Activated CD4-positive, alpha-beta memory T cell treated with anti-CD3 and anti-CD28 coated beads for 36 hours (primary cell): ENCODE data around the gene ANKRD50. TPM values are rescaled to one million over a fixed set of nuclear protein-coding genes. Genes with fewer than 3 reads are reported as not detected.

Source experiments
- CTCF ChIA-PET: fragments of 350-600 bp; sonication (Branson Sonifier 250); formaldehyde crosslinking; loops from one replicate; lab custom pipeline; 2021; ENCODE audit warnings: antibody characterized with exemption, inconsistent platforms; lab: Charles Lee
- POLR2A ChIA-PET: fragments of 350-600 bp; sonication (Branson Sonifier 250); formaldehyde crosslinking; loops from one replicate; lab custom pipeline; 2021; ENCODE audit warnings: antibody characterized with exemption; lab: Charles Lee
- DNase-seq: peaks from one replicate; pipeline ENCODE4 v3.0.0-alpha.2; 2020
- H3K27ac Mint-ChIP-seq: one replicate; pipeline ENCODE4 v1.8.0; 2021; ENCODE audit warnings: mixed read lengths
- H3K27me3 Mint-ChIP-seq: one replicate; pipeline ENCODE4 v1.8.0; 2021; ENCODE audit warnings: mixed read lengths
- H3K36me3 Mint-ChIP-seq: one replicate; pipeline ENCODE4 v1.8.0; 2021; ENCODE audit warnings: mixed read lengths
- H3K4me1 Mint-ChIP-seq: one replicate; pipeline ENCODE4 v1.8.0; 2021; ENCODE audit warnings: low read depth, mixed read lengths
- H3K4me3 Mint-ChIP-seq: one replicate; pipeline ENCODE4 v1.8.0; 2021; ENCODE audit warnings: mild to moderate bottlenecking, mixed read lengths
- H3K9me3 Mint-ChIP-seq: one replicate; pipeline ENCODE4 v1.8.0; 2021; ENCODE audit warnings: mixed read lengths
- intact Hi-C: fragments of 100-400 bp; cut with micrococcal nuclease; formaldehyde crosslinking; loops from one replicate; pipeline ENCODE4 v1.15.1; 2023
- total RNA-seq, 2 experiments: library from RNA; stranded (reverse); gene quantifications; one replicate each; pipeline ENCODE4 v1.2.3, GENCODE V29; 2021

The ANKRD50 gene
- total RNA-seq, 2 experiments from 2014 or later = 0.36 to 0.43 TPM

- Mint-ChIP-seq H3K9me3 (no peaks in the 10 kb centered on the region), H3K36me3 (no peaks in the 10 kb centered on the region), H3K4me3 (no peak overlapping the region), H3K27ac (no peak overlapping the region), H3K4me1 (no peaks in the 10 kb centered on the region), H3K27me3 (peaks cover 2% of the 10 kb centered on the region)
- no peak for DNase-seq
- intact Hi-C loops = no loop called here
- POLR2A ChIA-PET = no interaction called here
- CTCF ChIA-PET = no interaction called here
Measured at GRCh38 chr4:124642846-124643245, 69.7 kb downstream of the ANKRD50 start.

GRCh38 chr4:124641715-124642381, 70.7 kb downstream of the ANKRD50 start:
- no peak for DNase-seq
- H3K4me1 Mint-ChIP-seq = no peaks in the 10 kb centered on the region
- no peaks in the 10 kb centered on the region for H3K36me3 Mint-ChIP-seq
- no peak overlapping the region for H3K4me3 Mint-ChIP-seq
- ChIA-PET CTCF (no interaction called here), POLR2A (no interaction called here)
- no peaks in the 10 kb centered on the region for H3K9me3 Mint-ChIP-seq
- H3K27me3 Mint-ChIP-seq = peaks cover 2% of the 10 kb centered on the region
- intact Hi-C loops = no loop called here
- H3K27ac Mint-ChIP-seq = no peak overlapping the region

- Mint-ChIP-seq H3K9me3 (no peaks in the 10 kb centered on the region), H3K27me3 (peaks cover 2% of the 10 kb centered on the region), H3K4me1 (no peaks in the 10 kb centered on the region), H3K36me3 (no peaks in the 10 kb centered on the region), H3K27ac (no peak overlapping the region), H3K4me3 (no peak overlapping the region)
- no peak for DNase-seq
- ChIA-PET CTCF (no interaction called here), POLR2A (no interaction called here)
- intact Hi-C loops = no loop called here
Measured at GRCh38 chr4:124640022-124640730, 72.4 kb downstream of the ANKRD50 start.

- POLR2A ChIA-PET = no interaction called here
- Mint-ChIP-seq H3K4me1 (no peaks in the 10 kb centered on the region), H3K4me3 (no peak overlapping the region), H3K27ac (no peak overlapping the region), H3K27me3 (no peaks in the 10 kb centered on the region), H3K36me3 (no peaks in the 10 kb centered on the region), H3K9me3 (no peaks in the 10 kb centered on the region)
- CTCF ChIA-PET = no interaction called here
- DNase-seq = no peak
- intact Hi-C loops = no loop called here
Measured at GRCh38 chr4:124637321-124637720, 75.2 kb downstream of the ANKRD50 start.

GRCh38 chr4:124636788-124637187, 75.7 kb downstream of the ANKRD50 start:
- H3K4me3 Mint-ChIP-seq = no peak overlapping the region
- CTCF ChIA-PET = no interaction called here
- no peak for DNase-seq
- intact Hi-C loops = no loop called here
- H3K4me1 Mint-ChIP-seq = no peaks in the 10 kb centered on the region
- H3K36me3 Mint-ChIP-seq = no peaks in the 10 kb centered on the region
- peaks cover 2% of the 10 kb centered on the region for H3K9me3 Mint-ChIP-seq
- H3K27me3 Mint-ChIP-seq = no peaks in the 10 kb centered on the region
- no peak overlapping the region for H3K27ac Mint-ChIP-seq
- POLR2A ChIA-PET = no interaction called here

- no peak for DNase-seq
- Mint-ChIP-seq H3K4me3 (no peak overlapping the region), H3K9me3 (peaks cover 2% of the 10 kb centered on the region), H3K27ac (no peak overlapping the region), H3K36me3 (no peaks in the 10 kb centered on the region), H3K27me3 (no peaks in the 10 kb centered on the region), H3K4me1 (peaks cover 2% of the 10 kb centered on the region)
- ChIA-PET POLR2A (no interaction called here), CTCF (no interaction called here)
- intact Hi-C loops = no loop called here
Measured at GRCh38 chr4:124635331-124635730, 77.2 kb downstream of the ANKRD50 start.

- H3K4me1 Mint-ChIP-seq = peaks cover 2% of the 10 kb centered on the region
- ChIA-PET POLR2A (no interaction called here), CTCF (no interaction called here)
Measured at GRCh38 chr4:124633285-124633941, 79.1 kb downstream of the ANKRD50 start.

GRCh38 chr4:124632439-124632838, 80.1 kb downstream of the ANKRD50 start:
- ChIA-PET POLR2A (no interaction called here), CTCF (no interaction called here)
- no peak overlapping the region for H3K27ac Mint-ChIP-seq
- no peak overlapping the region for H3K4me3 Mint-ChIP-seq
- H3K4me1 Mint-ChIP-seq = peaks cover 2% of the 10 kb centered on the region
- H3K9me3 Mint-ChIP-seq = peaks cover 2% of the 10 kb centered on the region
- intact Hi-C loops = no loop called here
- DNase-seq = no peak
- H3K36me3 Mint-ChIP-seq = no peaks in the 10 kb centered on the region
- no peaks in the 10 kb centered on the region for H3K27me3 Mint-ChIP-seq

More at GRCh38 chr4:124633285-124633941, 79.1 kb downstream of the ANKRD50 start:
- intact Hi-C loops = no loop called here
- DNase-seq = no peak
- H3K4me3 Mint-ChIP-seq = no peak overlapping the region
- H3K9me3 Mint-ChIP-seq = peaks cover 2% of the 10 kb centered on the region
- H3K27me3 Mint-ChIP-seq = no peaks in the 10 kb centered on the region
- no peaks in the 10 kb centered on the region for H3K36me3 Mint-ChIP-seq
- no peak overlapping the region for H3K27ac Mint-ChIP-seq

GRCh38 chr4:124631760-124632159, 80.8 kb downstream of the ANKRD50 start:
- ChIA-PET CTCF (no interaction called here), POLR2A (no interaction called here)
- no peak for DNase-seq
- Mint-ChIP-seq H3K36me3 (no peaks in the 10 kb centered on the region), H3K9me3 (peaks cover 2% of the 10 kb centered on the region), H3K27me3 (no peaks in the 10 kb centered on the region), H3K4me1 (peaks cover 2% of the 10 kb centered on the region), H3K4me3 (no peak overlapping the region), H3K27ac (no peak overlapping the region)
- intact Hi-C loops = no loop called here

- DNase-seq = no peak
- Mint-ChIP-seq H3K4me3 (no peak overlapping the region), H3K9me3 (peaks cover 4% of the 10 kb centered on the region), H3K27me3 (no peaks in the 10 kb centered on the region), H3K27ac (no peak overlapping the region), H3K36me3 (no peaks in the 10 kb centered on the region), H3K4me1 (peaks cover 2% of the 10 kb centered on the region)
- ChIA-PET CTCF (no interaction called here), POLR2A (no interaction called here)
- intact Hi-C loops = no loop called here
Measured at GRCh38 chr4:124629681-124630080, 82.9 kb downstream of the ANKRD50 start.
